ENCODE measurements around the gene TSC22D3. TPM values are rescaled to one million over a fixed set of nuclear protein-coding genes. Genes with fewer than 3 reads are reported as not detected.

The TSC22D3 gene
- total RNA-seq, 1 donor, result 16.0 TPM

GRCh38 chrX:107773206-107773605 lies 2.4 kb downstream of the TSC22D3 start:
- no peak for TF ChIP-seq CTCF (IDR thresholded peaks at IDR 0.05; ENCODE audit: insufficient read depth, low read depth, low read length)
- H3K4me3 ChIP-seq (ENCODE audit: low read depth, low read length), result no peak overlapping the region
- no peak for DNase-seq (ENCODE audit: low read depth)

GRCh38 chrX:107769581-107770317 lies 5.8 kb downstream of the TSC22D3 start:
- no peak for DNase-seq (ENCODE audit: low read depth)
- H3K4me3 ChIP-seq (ENCODE audit: low read depth, low read length), result no peak overlapping the region
- no peak for TF ChIP-seq CTCF (IDR thresholded peaks at IDR 0.05; ENCODE audit: insufficient read depth, low read depth, low read length)

GRCh38 chrX:107768051-107768450 lies 7.5 kb downstream of the TSC22D3 start:
- no peak for DNase-seq (ENCODE audit: low read depth)
- H3K4me3 ChIP-seq (ENCODE audit: low read depth, low read length), result no peak overlapping the region
- no peak for TF ChIP-seq CTCF (IDR thresholded peaks at IDR 0.05; ENCODE audit: insufficient read depth, low read depth, low read length)

- peak; percentile 53 for DNase-seq (ENCODE audit: low read depth)
- TF ChIP-seq CTCF (IDR thresholded peaks at IDR 0.05; ENCODE audit: insufficient read depth, low read depth, low read length), result no peak
- no peak overlapping the region for H3K4me3 ChIP-seq (ENCODE audit: low read depth, low read length)
These were observed 9.0 kb downstream of the TSC22D3 start for GRCh38 chrX:107766470-107767150.

- no peak overlapping the region for H3K4me3 ChIP-seq (ENCODE audit: low read depth, low read length)
- DNase-seq (ENCODE audit: low read depth), result no peak
- no peak for TF ChIP-seq CTCF (IDR thresholded peaks at IDR 0.05; ENCODE audit: insufficient read depth, low read depth, low read length)
These were observed 10.6 kb downstream of the TSC22D3 start for GRCh38 chrX:107764845-107765608.

GRCh38 chrX:107763647-107764046 lies 11.9 kb downstream of the TSC22D3 start:
- no peak for TF ChIP-seq CTCF (IDR thresholded peaks at IDR 0.05; ENCODE audit: insufficient read depth, low read depth, low read length)
- no peak overlapping the region for H3K4me3 ChIP-seq (ENCODE audit: low read depth, low read length)
- DNase-seq (ENCODE audit: low read depth), result no peak

All from fibroblast of villous mesenchyme (primary cell).